ENCODE measurements around the gene TMOD3.

TMOD3 gene

GRCh38 chr15:51830276-51830806, 888 bp downstream of the TMOD3 start:
- H3K9ac ChIP-seq (ENCODE audit: low read depth, low read length, poor library complexity, severe bottlenecking), result peak overlapping the region; percentile 71
- peak overlapping the region; percentile 88 for H3K4me2 ChIP-seq (ENCODE audit: low read depth, low read length, poor library complexity, severe bottlenecking)
- peaks cover 56% of the 10 kb centered on the region for H3K79me2 ChIP-seq (ENCODE audit: insufficient read depth, low read length)
- H3K9me3 ChIP-seq (ENCODE audit: insufficient read depth, low read depth, low read length), result no peaks in the 10 kb centered on the region
- H3F3A ChIP-seq (ENCODE audit: low read depth), result no peaks in the 10 kb centered on the region
- H3K4me3 ChIP-seq (ENCODE audit: low read length, poor library complexity, severe bottlenecking), result peak overlapping the region; percentile 81
- no peaks in the 10 kb centered on the region for H3K36me3 ChIP-seq (ENCODE audit: insufficient read depth, low read length)
- no peaks in the 10 kb centered on the region for H3K9me2 ChIP-seq (replicated peaks; ENCODE audit: low read depth, low read length)
- H3K4me1 ChIP-seq (ENCODE audit: insufficient read depth, low read length, poor library complexity, severe bottlenecking), result peaks cover 38% of the 10 kb centered on the region
- H3K27me3 ChIP-seq (ENCODE audit: insufficient read depth, low read length, poor library complexity, severe bottlenecking), result no peaks in the 10 kb centered on the region
- H2AFZ ChIP-seq (ENCODE audit: low read length), result peak overlapping the region; percentile 88
- no peak for TF ChIP-seq EZH2phosphoT487 (IDR thresholded peaks at IDR 0.05; ENCODE audit: borderline replicate concordance)
- TF ChIP-seq, protein P1, sequence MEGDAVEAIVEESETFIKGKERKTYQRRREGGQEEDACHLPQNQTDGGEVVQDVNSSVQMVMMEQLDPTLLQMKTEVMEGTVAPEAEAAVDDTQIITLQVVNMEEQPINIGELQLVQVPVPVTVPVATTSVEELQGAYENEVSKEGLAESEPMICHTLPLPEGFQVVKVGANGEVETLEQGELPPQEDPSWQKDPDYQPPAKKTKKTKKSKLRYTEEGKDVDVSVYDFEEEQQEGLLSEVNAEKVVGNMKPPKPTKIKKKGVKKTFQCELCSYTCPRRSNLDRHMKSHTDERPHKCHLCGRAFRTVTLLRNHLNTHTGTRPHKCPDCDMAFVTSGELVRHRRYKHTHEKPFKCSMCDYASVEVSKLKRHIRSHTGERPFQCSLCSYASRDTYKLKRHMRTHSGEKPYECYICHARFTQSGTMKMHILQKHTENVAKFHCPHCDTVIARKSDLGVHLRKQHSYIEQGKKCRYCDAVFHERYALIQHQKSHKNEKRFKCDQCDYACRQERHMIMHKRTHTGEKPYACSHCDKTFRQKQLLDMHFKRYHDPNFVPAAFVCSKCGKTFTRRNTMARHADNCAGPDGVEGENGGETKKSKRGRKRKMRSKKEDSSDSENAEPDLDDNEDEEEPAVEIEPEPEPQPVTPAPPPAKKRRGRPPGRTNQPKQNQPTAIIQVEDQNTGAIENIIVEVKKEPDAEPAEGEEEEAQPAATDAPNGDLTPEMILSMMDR (conservative IDR thresholded peaks at IDR 0.05; ENCODE audit: low read length), result no peak
- peaks cover 41% of the 10 kb centered on the region for H4K20me1 ChIP-seq (ENCODE audit: insufficient read depth, low read length, poor library complexity, severe bottlenecking)

DNA sequence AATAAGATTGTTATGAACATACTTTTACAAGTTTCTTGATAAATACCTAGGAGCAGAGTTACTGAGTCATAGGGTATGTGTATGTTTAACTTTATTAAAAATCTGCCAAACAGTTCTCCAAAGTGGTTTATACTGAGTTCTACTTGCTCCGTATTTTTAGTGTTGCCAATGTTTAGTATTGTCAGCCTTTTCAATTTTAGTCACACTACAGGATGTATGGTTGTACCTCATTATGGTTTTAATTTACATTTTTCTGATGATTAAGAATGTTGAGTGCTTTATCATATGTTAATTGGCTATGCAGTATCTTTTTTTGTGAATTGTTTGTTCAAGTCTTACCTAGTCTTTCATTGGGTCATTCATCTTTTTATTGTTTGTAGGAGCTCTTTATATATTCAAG, 4.3 kb downstream of the TMOD3 start:
- no peak overlapping the region for H3K9ac ChIP-seq (ENCODE audit: low read depth, low read length, poor library complexity, severe bottlenecking)
- peak overlapping the region; percentile 74 for H3K4me2 ChIP-seq (ENCODE audit: low read depth, low read length, poor library complexity, severe bottlenecking)
- peak overlapping the region; percentile 60 for H3K4me3 ChIP-seq (ENCODE audit: low read length, poor library complexity, severe bottlenecking)
- TF ChIP-seq, protein P1 (conservative IDR thresholded peaks at IDR 0.05; ENCODE audit: low read length), result no peak
- no peak for TF ChIP-seq EZH2phosphoT487 (IDR thresholded peaks at IDR 0.05; ENCODE audit: borderline replicate concordance)
- no peaks in the 10 kb centered on the region for H3F3A ChIP-seq (ENCODE audit: low read depth)
- H2AFZ ChIP-seq (ENCODE audit: low read length), result no peak overlapping the region
- H3K36me3 ChIP-seq (ENCODE audit: insufficient read depth, low read length), result no peaks in the 10 kb centered on the region
- no peaks in the 10 kb centered on the region for H3K27me3 ChIP-seq (ENCODE audit: insufficient read depth, low read length, poor library complexity, severe bottlenecking)
- H3K79me2 ChIP-seq (ENCODE audit: insufficient read depth, low read length), result peaks cover 89% of the 10 kb centered on the region
- no peaks in the 10 kb centered on the region for H3K9me2 ChIP-seq (replicated peaks; ENCODE audit: low read depth, low read length)
- no peaks in the 10 kb centered on the region for H3K9me3 ChIP-seq (ENCODE audit: insufficient read depth, low read depth, low read length)
- H3K4me1 ChIP-seq (ENCODE audit: insufficient read depth, low read length, poor library complexity, severe bottlenecking), result peaks cover 56% of the 10 kb centered on the region
- peaks cover 59% of the 10 kb centered on the region for H4K20me1 ChIP-seq (ENCODE audit: insufficient read depth, low read length, poor library complexity, severe bottlenecking)

DNA sequence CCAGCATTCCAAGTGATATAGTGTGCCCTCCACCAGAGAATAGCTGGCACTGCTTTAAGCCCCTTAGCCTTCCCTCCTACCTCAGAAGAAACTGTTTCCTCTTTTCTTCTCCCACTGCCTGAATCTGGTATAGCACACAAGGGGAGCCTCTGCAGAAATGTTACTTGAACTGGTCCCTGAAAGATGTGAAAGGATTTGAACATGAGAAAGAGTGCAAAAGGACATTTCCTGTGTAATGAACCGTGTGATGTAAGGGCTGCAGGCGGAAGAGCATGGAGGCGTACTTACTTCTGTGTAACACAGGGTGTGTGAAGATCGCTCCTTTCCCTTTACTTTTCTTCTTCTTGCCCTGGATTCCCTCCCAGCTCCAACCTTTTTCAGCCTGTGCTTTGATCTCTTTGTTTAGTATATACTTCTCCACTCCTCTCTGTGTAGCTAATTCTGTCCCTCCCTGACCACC, 8.4 kb downstream of the TMOD3 start:
- Histone ChIP-seq H3K79me2 (ENCODE audit: insufficient read depth, low read length) (peaks cover 96% of the 10 kb centered on the region), H3K4me2 (ENCODE audit: low read depth, low read length, poor library complexity, severe bottlenecking) (peak overlapping the region; percentile 32), H3K4me1 (ENCODE audit: insufficient read depth, low read length, poor library complexity, severe bottlenecking) (peaks cover 61% of the 10 kb centered on the region), H3K9me3 (ENCODE audit: insufficient read depth, low read depth, low read length) (no peaks in the 10 kb centered on the region), H2AFZ (ENCODE audit: low read length) (no peak overlapping the region), H3K36me3 (ENCODE audit: insufficient read depth, low read length) (no peaks in the 10 kb centered on the region), H3K9ac (ENCODE audit: low read depth, low read length, poor library complexity, severe bottlenecking) (no peak overlapping the region), H4K20me1 (ENCODE audit: insufficient read depth, low read length, poor library complexity, severe bottlenecking) (peaks cover 71% of the 10 kb centered on the region), H3K4me3 (ENCODE audit: low read length, poor library complexity, severe bottlenecking) (peak overlapping the region; percentile 6), H3K9me2 (replicated peaks; ENCODE audit: low read depth, low read length) (no peaks in the 10 kb centered on the region), H3K27me3 (ENCODE audit: insufficient read depth, low read length, poor library complexity, severe bottlenecking) (no peaks in the 10 kb centered on the region), H3F3A (ENCODE audit: low read depth) (peaks cover 5% of the 10 kb centered on the region; the same call in 1 of the 2 replicates)
- no peak for TF ChIP-seq EZH2phosphoT487 (IDR thresholded peaks at IDR 0.05; ENCODE audit: borderline replicate concordance)
- TF ChIP-seq, protein P1 (conservative IDR thresholded peaks at IDR 0.05; ENCODE audit: low read length), result no peak

Measured in Loucy (cell line).